Uterus (tissue), 4 donors: ENCODE measurements around the gene GNMT. TPM values are rescaled to one million over a fixed set of nuclear protein-coding genes. Genes with fewer than 3 reads are reported as not detected.

Experiments
- DNase-seq, 2 donors: peaks; one replicate each; pipeline ENCODE4 v3.0.0-alpha.2; 2019 to 2020
- H3K27ac ChIP-seq, 2 donors: fragments of 200-600 bp; sonication (generic); 1 replicate in 1 of 2; 2 replicates in 1 of 2; pipeline ENCODE4 v1.5.1; 2016 to 2018
- H3K27me3 ChIP-seq, 2 donors: fragments of 200-600 bp; sonication (generic); one replicate each; pipeline ENCODE4 v1.5.1; 2018 to 2019; ENCODE audit warnings: control low read depth in 1 of 2
- H3K36me3 ChIP-seq, 2 donors: fragments of 200-600 bp; sonication (generic); one replicate each; pipeline ENCODE4 v1.5.1; 2019; ENCODE audit warnings: control low read depth in 1 of 2
- H3K4me1 ChIP-seq, 2 donors: fragments of 200-600 bp; sonication (generic); one replicate each; pipeline ENCODE4 v1.5.1; 2018 to 2019; ENCODE audit warnings: control low read depth in 1 of 2
- H3K4me3 ChIP-seq, 2 donors: fragments of 200-600 bp; sonication (generic); 1 replicate in 1 of 2; 2 replicates in 1 of 2; pipeline ENCODE4 v1.5.1; 2018 to 2019; ENCODE audit warnings: mild to moderate bottlenecking in 1 of 2
- H3K9me3 ChIP-seq, 2 donors: fragments of 200-600 bp; sonication (generic); one replicate each; pipeline ENCODE4 v1.5.1; 2019; ENCODE audit warnings: control low read depth in 1 of 2
- POLR2A ChIP-seq, 2 donors: fragments of 450-650 bp; IDR thresholded peaks; one replicate each; pipeline ENCODE4 v1.6.1; 2016; ENCODE audit warnings: antibody characterized with exemption in 2 of 2, mild to moderate bottlenecking in 1 of 2, moderate library complexity in 1 of 2
- intact Hi-C: fragments of 100-400 bp; cut with DNase I; formaldehyde crosslinking; loops from one replicate; pipeline ENCODE4 v1.15.1; 2023; ENCODE audit warnings: low total_unique reads
- total RNA-seq, 4 donors: library from RNA; depleted of rRNA in 3 of 4; stranded (reverse); fragments of >200 nt in 3 of 4; gene quantifications; one replicate each; pipeline versions ENCODE4 v1.1.0 to v1.2.4, GENCODE V29; 2014 to 2023
- TF ChIP-seq, protein P1 (sequence below), 4 experiments: fragments of 200-600 bp in 2 of 4; fragments of 450-650 bp in 2 of 4; sonication (generic) in 2 of 4; IDR thresholded peaks; one replicate each; pipeline ENCODE4 v1.5.1; 2016 to 2019; ENCODE audit warnings: antibody characterized with exemption in 4 of 4, mild to moderate bottlenecking in 2 of 4, moderate library complexity in 1 of 4
- donor health status: DM: yes; HTN: yes; CAD: no.

The GNMT gene
- total RNA-seq, 4 donors from 2014 or later: 1.7 TPM; not detected in 3

DNA sequence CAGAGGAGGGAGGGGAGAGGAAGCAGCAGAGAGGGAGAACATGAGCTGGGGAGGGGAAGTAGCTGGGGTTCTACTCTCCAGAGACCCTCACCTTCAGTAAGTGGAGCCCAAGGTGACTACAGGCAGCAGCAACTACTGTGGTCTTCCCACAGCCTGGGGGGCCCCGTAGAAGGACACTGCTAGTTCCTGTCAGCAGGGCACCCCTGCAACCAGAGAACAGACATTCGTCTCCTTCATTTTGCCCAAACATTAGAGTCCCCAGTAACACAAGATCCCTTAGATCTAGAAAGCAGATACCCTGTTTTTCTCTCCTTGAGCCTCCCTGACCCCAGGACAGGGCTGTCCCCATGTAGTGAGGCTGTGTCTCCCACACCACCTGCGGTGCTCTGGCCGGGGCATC is 8.2 kb downstream of the GNMT start:
- TF ChIP-seq, protein P1, sequence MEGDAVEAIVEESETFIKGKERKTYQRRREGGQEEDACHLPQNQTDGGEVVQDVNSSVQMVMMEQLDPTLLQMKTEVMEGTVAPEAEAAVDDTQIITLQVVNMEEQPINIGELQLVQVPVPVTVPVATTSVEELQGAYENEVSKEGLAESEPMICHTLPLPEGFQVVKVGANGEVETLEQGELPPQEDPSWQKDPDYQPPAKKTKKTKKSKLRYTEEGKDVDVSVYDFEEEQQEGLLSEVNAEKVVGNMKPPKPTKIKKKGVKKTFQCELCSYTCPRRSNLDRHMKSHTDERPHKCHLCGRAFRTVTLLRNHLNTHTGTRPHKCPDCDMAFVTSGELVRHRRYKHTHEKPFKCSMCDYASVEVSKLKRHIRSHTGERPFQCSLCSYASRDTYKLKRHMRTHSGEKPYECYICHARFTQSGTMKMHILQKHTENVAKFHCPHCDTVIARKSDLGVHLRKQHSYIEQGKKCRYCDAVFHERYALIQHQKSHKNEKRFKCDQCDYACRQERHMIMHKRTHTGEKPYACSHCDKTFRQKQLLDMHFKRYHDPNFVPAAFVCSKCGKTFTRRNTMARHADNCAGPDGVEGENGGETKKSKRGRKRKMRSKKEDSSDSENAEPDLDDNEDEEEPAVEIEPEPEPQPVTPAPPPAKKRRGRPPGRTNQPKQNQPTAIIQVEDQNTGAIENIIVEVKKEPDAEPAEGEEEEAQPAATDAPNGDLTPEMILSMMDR (IDR thresholded peaks at IDR 0.05): no peak
- TF ChIP-seq POLR2A (IDR thresholded peaks at IDR 0.05): no peak
- intact Hi-C loops: no loop called here
- no peaks in the 10 kb centered on the region for H3K27me3 ChIP-seq

DNA sequence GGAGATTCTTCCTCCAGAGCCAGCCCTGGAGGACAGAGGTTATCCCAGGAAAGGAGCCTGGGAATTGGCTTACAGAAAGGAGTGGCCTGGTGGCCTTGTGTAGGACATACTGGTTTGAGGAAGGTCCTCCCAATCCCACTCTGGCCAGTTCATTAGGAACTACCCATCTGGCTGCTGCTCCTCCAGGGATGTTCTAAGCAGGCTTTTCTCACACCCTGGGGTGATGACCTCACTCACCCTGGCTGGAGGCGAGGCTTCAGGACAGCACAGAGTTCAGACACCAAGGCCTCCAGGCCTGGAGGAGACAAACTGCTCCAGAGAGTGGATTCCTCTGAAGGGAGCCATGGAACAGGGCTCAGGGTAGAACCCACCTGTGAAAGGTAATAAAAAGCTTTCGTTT is 8.9 kb downstream of the GNMT start:
- intact Hi-C loops: no loop called here
- Histone ChIP-seq H3K4me1 (no peaks in the 10 kb centered on the region), H3K27ac (no peak overlapping the region), H3K27me3 (no peaks in the 10 kb centered on the region), H3K9me3 (no peaks in the 10 kb centered on the region), H3K36me3 (no peaks in the 10 kb centered on the region), H3K4me3 (no peak overlapping the region)
- TF ChIP-seq, protein P1 (IDR thresholded peaks at IDR 0.05): no peak
- no peak for TF ChIP-seq POLR2A (IDR thresholded peaks at IDR 0.05)
- DNase-seq: no peak

More for the DNA sequence above, 8.2 kb downstream of the GNMT start:
- DNase-seq: no peak
- no peak overlapping the region for H3K27ac ChIP-seq
- H3K36me3 ChIP-seq: no peaks in the 10 kb centered on the region
- no peaks in the 10 kb centered on the region for H3K9me3 ChIP-seq
- H3K4me1 ChIP-seq: no peaks in the 10 kb centered on the region
- no peak overlapping the region for H3K4me3 ChIP-seq

DNA sequence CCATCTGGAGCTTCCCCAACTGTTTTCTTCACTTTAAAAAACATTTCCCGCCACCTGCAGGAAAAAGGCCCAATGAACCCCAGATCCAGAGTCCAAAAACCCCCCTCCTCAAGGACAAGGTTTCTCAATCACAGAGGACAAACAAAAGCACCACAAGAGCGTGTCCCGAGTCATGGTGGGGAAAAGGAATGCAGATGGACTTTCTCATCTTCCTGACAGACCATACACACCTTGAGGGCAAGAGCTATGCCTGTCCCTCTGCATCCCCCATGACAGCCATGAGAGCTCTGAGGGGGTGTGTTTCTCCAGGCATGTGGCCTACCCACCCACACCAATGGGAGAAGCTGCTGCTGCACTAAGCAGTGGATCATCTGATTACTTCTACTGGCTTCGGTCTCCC is 9.4 kb downstream of the GNMT start:
- TF ChIP-seq POLR2A (IDR thresholded peaks at IDR 0.05): no peak
- TF ChIP-seq, protein P1 (IDR thresholded peaks at IDR 0.05): no peak
- DNase-seq: no peak
- no peak overlapping the region for H3K4me3 ChIP-seq
- no peaks in the 10 kb centered on the region for H3K27me3 ChIP-seq
- H3K36me3 ChIP-seq: no peaks in the 10 kb centered on the region
- H3K27ac ChIP-seq: no peak overlapping the region
- H3K9me3 ChIP-seq: no peaks in the 10 kb centered on the region
- H3K4me1 ChIP-seq: no peaks in the 10 kb centered on the region
- intact Hi-C loops: no loop called here

DNA sequence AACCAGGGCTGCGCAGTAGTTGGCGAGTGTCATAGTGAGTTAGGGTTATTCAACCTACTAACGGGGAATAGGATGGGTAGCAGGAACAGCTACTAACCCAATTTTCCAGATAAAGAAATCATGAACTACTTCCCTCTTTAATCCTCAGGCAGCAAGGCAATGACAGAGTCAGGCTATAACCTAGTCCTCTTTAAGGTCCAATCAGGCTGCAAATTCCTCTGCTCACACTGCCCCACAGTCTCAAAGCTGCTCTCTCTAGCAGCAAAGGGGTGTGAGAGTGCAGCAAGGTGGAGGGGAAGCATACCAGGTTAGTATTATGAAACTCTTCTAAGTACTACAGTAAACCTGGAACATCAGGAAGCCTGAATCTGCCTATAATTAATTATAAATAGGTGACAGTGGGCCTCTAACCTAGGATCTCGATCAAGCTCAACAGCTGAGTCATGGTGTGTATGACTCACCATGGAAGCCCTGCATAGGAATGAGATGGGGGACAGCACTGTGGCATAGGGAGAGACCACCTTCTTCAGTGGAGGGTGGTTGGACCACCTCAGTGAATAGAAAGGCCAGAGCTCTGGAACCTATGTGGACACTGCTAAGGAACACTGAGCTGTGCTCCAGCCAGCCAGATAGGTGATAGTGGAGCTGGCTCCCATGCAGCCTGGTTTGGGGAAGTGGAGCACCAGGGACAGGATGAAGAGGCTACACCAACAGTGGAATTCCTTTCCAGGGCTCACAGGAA is 10.5 kb downstream of the GNMT start:
- Histone ChIP-seq H3K36me3 (no peaks in the 10 kb centered on the region), H3K27ac (no peak overlapping the region), H3K9me3 (no peaks in the 10 kb centered on the region), H3K27me3 (no peaks in the 10 kb centered on the region), H3K4me1 (no peaks in the 10 kb centered on the region), H3K4me3 (no peak overlapping the region)
- no peak for DNase-seq
- intact Hi-C loops: no loop called here
- TF ChIP-seq, protein P1 (IDR thresholded peaks at IDR 0.05): no peak
- TF ChIP-seq POLR2A (IDR thresholded peaks at IDR 0.05): no peak

DNA sequence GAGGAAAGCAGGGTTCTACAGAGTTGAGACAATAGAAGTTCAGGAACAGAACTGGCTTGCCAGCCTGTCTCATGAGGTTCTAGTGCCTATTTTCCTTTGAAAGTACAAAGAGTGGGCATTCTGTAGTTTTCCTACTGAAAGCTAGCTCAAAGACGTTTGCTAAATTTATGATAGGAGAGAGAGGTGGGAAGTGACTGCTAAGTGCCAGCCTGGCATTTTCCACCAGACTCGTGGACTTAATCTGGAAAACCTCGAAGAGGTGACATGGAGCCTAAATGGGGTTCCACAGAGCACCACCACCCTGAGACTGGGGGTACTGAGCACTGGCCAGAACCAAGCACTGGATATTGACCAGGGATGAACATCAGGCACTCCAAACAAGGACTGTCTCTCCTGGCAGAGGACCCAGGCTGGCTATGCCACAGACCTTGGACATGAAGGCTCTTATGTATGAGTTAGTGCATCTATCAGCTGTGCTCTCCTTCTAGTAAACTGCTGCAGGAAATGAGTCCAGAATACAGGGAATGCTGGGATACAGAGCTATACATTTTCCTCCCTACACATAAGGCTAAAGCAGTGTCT is 11.3 kb downstream of the GNMT start:
- Histone ChIP-seq H3K36me3 (no peaks in the 10 kb centered on the region), H3K27ac (no peak overlapping the region), H3K4me3 (no peak overlapping the region), H3K9me3 (no peaks in the 10 kb centered on the region), H3K27me3 (no peaks in the 10 kb centered on the region), H3K4me1 (no peaks in the 10 kb centered on the region)
- no peak for DNase-seq
- TF ChIP-seq, protein P1 (IDR thresholded peaks at IDR 0.05): no peak
- TF ChIP-seq POLR2A (IDR thresholded peaks at IDR 0.05): no peak
- intact Hi-C loops: no loop called here
